GM18858 (cell line): ENCODE data around the gene ZFPM1.

Experiments used
- ATAC-seq: cut with Tn5 transposase; IDR thresholded peaks from one replicate; pipeline ENCODE4 v1.9.1; 2021; ENCODE audit not compliant: unreplicated experiment

Gene ZFPM1

GRCh38 chr16:88558457-88559442, 105.7 kb downstream of the ZFPM1 start:
- no peak for ATAC-seq

- ATAC-seq = no peak
These were observed 107.8 kb downstream of the ZFPM1 start for GRCh38 chr16:88560714-88561484.

- no peak for ATAC-seq
These were observed 108.6 kb downstream of the ZFPM1 start for GRCh38 chr16:88561485-88562359.

GRCh38 chr16:88566158-88566557, 113.1 kb downstream of the ZFPM1 start:
- ATAC-seq = no peak

GRCh38 chr16:88568710-88569613, 115.9 kb downstream of the ZFPM1 start:
- no peak for ATAC-seq

- no peak for ATAC-seq
These were observed 116.5 kb downstream of the ZFPM1 start for GRCh38 chr16:88569614-88569984.

- no peak for ATAC-seq
These were observed 117.1 kb downstream of the ZFPM1 start, which contains the start of gene ZC3H18 for GRCh38 chr16:88569985-88570690. Gene ZC3H18 (plus strand): TSS chr16:88570403. CDS start chr16:88577124, 6,721 bp downstream.

GRCh38 chr16:88570691-88571092, 117.6 kb downstream of the ZFPM1 start:
- no peak for ATAC-seq

GRCh38 chr16:88575251-88575650, 122.2 kb downstream of the ZFPM1 start:
- ATAC-seq = no peak

GRCh38 chr16:88576307-88576706, 123.2 kb downstream of the ZFPM1 start:
- ATAC-seq = no peak

- no peak for ATAC-seq
These were observed 124.1 kb downstream of the ZFPM1 start for GRCh38 chr16:88577166-88577565.

GRCh38 chr16:88578446-88579313, 125.6 kb downstream of the ZFPM1 start:
- no peak for ATAC-seq

- no peak for ATAC-seq
These were observed 127.3 kb downstream of the ZFPM1 start for GRCh38 chr16:88580371-88580770.

- no peak for ATAC-seq
These were observed 128.0 kb downstream of the ZFPM1 start for GRCh38 chr16:88581033-88581432.

GRCh38 chr16:88582912-88583575, 130.0 kb downstream of the ZFPM1 start:
- ATAC-seq = no peak

- no peak for ATAC-seq
These were observed 131.6 kb downstream of the ZFPM1 start for GRCh38 chr16:88584676-88585075.

GRCh38 chr16:88585269-88585668, 132.2 kb downstream of the ZFPM1 start:
- ATAC-seq = no peak
